Ascending aorta (tissue), 2 donors: ENCODE results near the gene KDM2B. TPM values are rescaled to one million over a fixed set of nuclear protein-coding genes. Genes with fewer than 3 reads are reported as not detected.
"Not testable (repeated sequence)": the region's sequence is repeated elsewhere in the genome, so short reads cannot be mapped to it uniquely, and the experiment has no call there.

Source experiments
- DNase-seq, 2 donors: peaks; one replicate each; pipeline ENCODE4 v3.0.0-alpha.2; 2019; ENCODE audit warnings: low spot score in 2 of 2
- H3K27ac ChIP-seq, 2 donors: fragments of 200-600 bp; sonication (generic); one replicate each; pipeline ENCODE4 v1.5.1; 2016 to 2017; ENCODE audit warnings: mild to moderate bottlenecking in 1 of 2
- H3K27me3 ChIP-seq: fragments of 200-600 bp; sonication (generic); one replicate; pipeline ENCODE4 v1.5.1; 2017
- H3K36me3 ChIP-seq, 2 donors: fragments of 200-600 bp; sonication (generic); one replicate each; pipeline ENCODE4 v1.5.1; 2016
- H3K4me1 ChIP-seq, 2 donors: fragments of 200-600 bp; sonication (generic); one replicate each; pipeline ENCODE4 v1.5.1; 2016 to 2017; ENCODE audit warnings: mild to moderate bottlenecking in 1 of 2
- H3K4me3 ChIP-seq, 2 donors: fragments of 200-600 bp; sonication (generic); one replicate each; pipeline ENCODE4 v1.5.1; 2016 to 2017; ENCODE audit warnings: mild to moderate bottlenecking in 1 of 2
- H3K9me3 ChIP-seq, 2 donors: fragments of 200-600 bp; sonication (generic); one replicate each; pipeline ENCODE4 v1.5.1; 2016
- CTCF ChIP-seq, 3 experiments: fragments of 200-600 bp in 2 of 3; fragments of 450-650 bp in 1 of 3; sonication (generic) in 2 of 3; IDR thresholded peaks; one replicate each; pipeline ENCODE4 v1.5.1; 2016 to 2019; ENCODE audit warnings: antibody characterized with exemption in 3 of 3, mild to moderate bottlenecking in 1 of 3, moderate library complexity in 1 of 3
- intact Hi-C: fragments of 100-400 bp; cut with DNase I; formaldehyde crosslinking; loops from one replicate; pipeline ENCODE4 v1.15.1; 2023
- total RNA-seq: library from RNA; depleted of rRNA; stranded (reverse); fragments of >200 nt; gene quantifications from one replicate; pipeline ENCODE4 v1.1.0, GENCODE V29; 2016

Gene KDM2B
- total RNA-seq, 1 donor from 2014 or later: 17.3 TPM

GRCh38 chr12:121596526-121596925 is 15.7 kb upstream of the KDM2B start:
- Histone ChIP-seq H3K27ac (no peak overlapping the region), H3K36me3 (no peaks in the 10 kb centered on the region), H3K27me3 (no peaks in the 10 kb centered on the region), H3K9me3 (no peaks in the 10 kb centered on the region), H3K4me3 (no peak overlapping the region), H3K4me1 (no peaks in the 10 kb centered on the region)
- TF ChIP-seq CTCF (IDR thresholded peaks at IDR 0.05): no peak
- intact Hi-C loops: no loop called here
- DNase-seq: no peak

GRCh38 chr12:121595520-121595919 is 14.7 kb upstream of the KDM2B start:
- Histone ChIP-seq H3K4me1 (peaks cover 0 to 4% of the 10 kb centered on the region in 2 donors), H3K27ac (no peak overlapping the region), H3K9me3 (no peaks in the 10 kb centered on the region), H3K4me3 (no peak overlapping the region), H3K36me3 (no peaks in the 10 kb centered on the region), H3K27me3 (no peaks in the 10 kb centered on the region)
- DNase-seq: no peak
- intact Hi-C loops: no loop called here
- no peak for TF ChIP-seq CTCF (IDR thresholded peaks at IDR 0.05)

GRCh38 chr12:121592320-121592719 is 11.5 kb upstream of the KDM2B start:
- H3K27me3 ChIP-seq: no peaks in the 10 kb centered on the region
- peaks cover 0 to 6% of the 10 kb centered on the region in 2 donors for H3K4me1 ChIP-seq
- no peak overlapping the region for H3K4me3 ChIP-seq
- no peak overlapping the region for H3K27ac ChIP-seq
- DNase-seq: no peak
- no peak for TF ChIP-seq CTCF (IDR thresholded peaks at IDR 0.05)
- H3K9me3 ChIP-seq: no peaks in the 10 kb centered on the region
- intact Hi-C loops: no loop called here
- no peaks in the 10 kb centered on the region for H3K36me3 ChIP-seq

GRCh38 chr12:121590476-121591143 is 9.8 kb upstream of the KDM2B start:
- intact Hi-C loops: no loop called here
- no peaks in the 10 kb centered on the region for H3K36me3 ChIP-seq
- peak overlapping the region in 1 of 2 donors; percentile 58 for H3K4me3 ChIP-seq
- H3K9me3 ChIP-seq: no peaks in the 10 kb centered on the region
- DNase-seq: no peak
- H3K4me1 ChIP-seq: peaks cover 0 to 6% of the 10 kb centered on the region in 2 donors
- no peak for TF ChIP-seq CTCF (IDR thresholded peaks at IDR 0.05)
- peak overlapping the region; percentile 50 to 58 for H3K27ac ChIP-seq
- H3K27me3 ChIP-seq: no peaks in the 10 kb centered on the region

GRCh38 chr12:121584885-121585284 is 4.1 kb upstream of the KDM2B start:
- H3K9me3 ChIP-seq, DNase-seq, H3K4me3 ChIP-seq, intact Hi-C loops, H3K27me3 ChIP-seq, H3K27ac ChIP-seq, H3K36me3 ChIP-seq: not testable (repeated sequence)
- H3K4me1 ChIP-seq: peaks cover 7 to 12% of the 10 kb centered on the region in 2 donors

- H3K4me3 ChIP-seq, DNase-seq, H3K27me3 ChIP-seq, intact Hi-C loops, H3K9me3 ChIP-seq, H3K36me3 ChIP-seq: not testable (repeated sequence)
- Histone ChIP-seq H3K4me1 (peaks cover 7 to 17% of the 10 kb centered on the region in 2 donors), H3K27ac (peak overlapping the region in 1 of 2 donors; percentile 88)
Observed at GRCh38 chr12:121583334-121583661, 2.5 kb upstream of the KDM2B start.
